HCT116 (cell line): ENCODE data around the gene NINJ1. TPM values are rescaled to one million over a fixed set of nuclear protein-coding genes. Genes with fewer than 3 reads are reported as not detected.

Experiments used
- ATAC-seq: fragments of 200-7000 bp; cut with Tn5 transposase; 2 replicates; pipeline ENCODE4 v1.9.1; 2020; ENCODE audit warnings: mild to moderate bottlenecking, moderate library complexity
- BruUV-seq: library from RNA; stranded (reverse); fragments of 400-500 nt; replicated peaks from 2 replicates; lab custom pipeline; 2021; lab: Mats Ljungman, UMichigan
- CTCF ChIA-PET: fragments of 300-600 bp; sonication (Branson Sonifier 250); formaldehyde crosslinking; loops from one replicate; lab custom pipeline; 2021; ENCODE audit warnings: antibody characterized with exemption; lab: Charles Lee
- POLR2A ChIA-PET: fragments of 300-600, 350-600 bp; sonication (Branson Sonifier 250); formaldehyde crosslinking; loops from one replicate; lab custom pipeline; 2021; ENCODE audit warnings: antibody characterized with exemption; lab: Charles Lee
- RAD21 ChIA-PET, 2 experiments: fragments of 300-600 bp; sonication (Branson Sonifier 250); formaldehyde crosslinking; loops; one replicate each; lab custom pipeline; 2023; ENCODE audit warnings: low total read pairs in 2 of 2; ENCODE audit not compliant: uncharacterized antibody in 2 of 2, unreplicated experiment in 2 of 2, low non-redundant PET in 1 of 2; lab: Charles Lee
- DNase-seq: peaks from one replicate; pipeline ENCODE4 v3.0.0-alpha.2; 2010; ENCODE audit warnings: low read depth, low spot score
- H2AFZ ChIP-seq: fragments of 200-600 bp; shearing (Covaris generic), sonication (generic); 2 replicates; pipeline ENCODE4 v1.6.1; 2017; ENCODE audit warnings: low read depth, mixed run types, mixed read lengths, antibody characterized with exemption, low read length; ENCODE audit not compliant: poor library complexity, severe bottlenecking
- H3K27ac ChIP-seq: 2 replicates; pipeline ENCODE4 v1.5.1; 2012; ENCODE audit warnings: low read depth, low read length
- H3K27me3 ChIP-seq: fragments of 200-600 bp; sonication (generic); 2 replicates; pipeline ENCODE4 v1.6.1; 2016; ENCODE audit warnings: mixed run types, low read length, mixed read lengths; ENCODE audit not compliant: insufficient read depth
- H3K36me3 ChIP-seq, 2 experiments: fragments of 200-500 bp in 1 of 2; fragments of 200-600 bp in 1 of 2; sonication (Bioruptor generic) in 1 of 2; sonication (generic) in 1 of 2; 2 replicates each; pipeline versions ENCODE4 v1.5.1 to v1.6.1; 2014 to 2016; ENCODE audit warnings: low read length in 2 of 2, inconsistent platforms in 1 of 2, mixed read lengths in 1 of 2, mixed run types in 1 of 2; ENCODE audit not compliant: insufficient read depth in 2 of 2, control insufficient read depth in 1 of 2
- H3K4me1 ChIP-seq, 2 experiments: fragments of 200-600 bp in 1 of 2; sonication (generic) in 1 of 2; 2 replicates each; pipeline versions ENCODE4 v1.5.1 to v1.6.1; 2012 to 2017; ENCODE audit warnings: low read length in 2 of 2, inconsistent platforms in 1 of 2, mild to moderate bottlenecking in 1 of 2, mixed read lengths in 1 of 2, mixed run types in 1 of 2, moderate library complexity in 1 of 2; ENCODE audit not compliant: insufficient read depth in 2 of 2, control insufficient read depth in 1 of 2
- H3K4me2 ChIP-seq: fragments of 200-600 bp; sonication (generic); 2 replicates; pipeline ENCODE4 v1.6.1; 2017; ENCODE audit warnings: mixed run types, low read length, mixed read lengths
- H3K4me3 ChIP-seq, 2 experiments: fragments of 200-600 bp in 1 of 2; sonication (generic) in 1 of 2; replicated peaks in 1 of 2; 2 replicates each; pipeline ENCODE4 v1.5.1; 2011 to 2016; ENCODE audit warnings: low read length in 2 of 2, control low read depth in 1 of 2, low read depth in 1 of 2, mild to moderate bottlenecking in 1 of 2, mixed read lengths in 1 of 2, mixed run types in 1 of 2
- H3K79me2 ChIP-seq: fragments of 200-600 bp; sonication (generic); 2 replicates; pipeline ENCODE4 v1.6.1; 2017; ENCODE audit warnings: mild to moderate bottlenecking, mixed run types, low read length, moderate library complexity, mixed read lengths; ENCODE audit not compliant: insufficient read depth
- H3K9ac ChIP-seq: fragments of 200-600 bp; sonication (generic); 2 replicates; pipeline ENCODE4 v1.6.1; 2016; ENCODE audit warnings: low read length, mixed read lengths
- H3K9me2 ChIP-seq: fragments of 200-600 bp; sonication (generic), shearing (Covaris generic); 2 replicates; pipeline ENCODE4 v1.6.1; 2017; ENCODE audit warnings: mixed run types, mild to moderate bottlenecking, moderate library complexity; ENCODE audit not compliant: insufficient read depth
- H3K9me3 ChIP-seq, 2 experiments: fragments of 200-500 bp in 1 of 2; fragments of 200-600 bp in 1 of 2; sonication (Bioruptor generic) in 1 of 2; sonication (generic) in 1 of 2; 2 replicates each; pipeline ENCODE4 v1.6.1; 2014 to 2017; ENCODE audit warnings: low read length in 2 of 2, mixed read lengths in 2 of 2, inconsistent platforms in 1 of 2, low read depth in 1 of 2, mild to moderate bottlenecking in 1 of 2, mixed run types in 1 of 2, moderate library complexity in 1 of 2; ENCODE audit not compliant: control insufficient read depth in 1 of 2, insufficient read depth in 1 of 2
- H4K20me1 ChIP-seq: fragments of 200-600 bp; sonication (generic), shearing (Covaris generic); 2 replicates; pipeline ENCODE4 v1.6.1; 2017; ENCODE audit warnings: mixed run types, mild to moderate bottlenecking, moderate library complexity; ENCODE audit not compliant: insufficient read depth
- CEBPB ChIP-seq: IDR thresholded peaks from 2 replicates; pipeline ENCODE4 v1.6.1; 2012; ENCODE audit warnings: low read depth
- CTCF ChIP-seq, 3 experiments: fragments of 200-600 bp in 1 of 3; sonication (generic) in 1 of 3; IDR thresholded peaks in 2 of 3; conservative IDR thresholded peaks in 1 of 3; 2 replicates each; pipeline ENCODE4 v1.5.1; 2012 to 2017; ENCODE audit warnings: low read depth in 2 of 3, low read length in 2 of 3, antibody characterized with exemption in 1 of 3, borderline replicate concordance in 1 of 3, control low read depth in 1 of 3, mild to moderate bottlenecking in 1 of 3, mixed read lengths in 1 of 3, mixed run types in 1 of 3, moderate library complexity in 1 of 3; ENCODE audit not compliant: insufficient read depth in 1 of 3
- JUND ChIP-seq: IDR thresholded peaks from 2 replicates; pipeline ENCODE4 v1.6.1; 2012
- SIN3A ChIP-seq: IDR thresholded peaks from 2 replicates; pipeline ENCODE4 v1.6.1; 2012; ENCODE audit warnings: low read depth
- TCF7L2 ChIP-seq: IDR thresholded peaks from 2 replicates; pipeline ENCODE4 v1.7.0; 2011; ENCODE audit warnings: borderline replicate concordance, inconsistent platforms; ENCODE audit not compliant: insufficient read depth, insufficient read length; ENCODE audit errors: extremely low read depth
- ZFX ChIP-seq: fragments of 450-650 bp; IDR thresholded peaks from 2 replicates; pipeline ENCODE4 v1.6.1; 2017
- intact Hi-C: fragments of 100-400 bp; cut with micrococcal nuclease; formaldehyde crosslinking; loops from 2 replicates; pipeline ENCODE4 v1.10.0; 2022
- total RNA-seq: library from RNA; stranded (reverse); gene quantifications from one replicate; pipeline ENCODE4 v1.2.1, GENCODE V29; 2021; ENCODE audit not compliant: unreplicated experiment

NINJ1 gene
- total RNA-seq, 1 experiment from 2014 or later: 34.4 TPM

- TF ChIP-seq CTCF (IDR thresholded peaks at IDR 0.05 in 2 of 3, conservative IDR thresholded peaks at IDR 0.05 in 1 of 3; ENCODE audit: borderline replicate concordance in 1 of 3, insufficient read depth in 1 of 3, low read depth in 2 of 3, low read length in 2 of 3) (no peak), JUND (no peak)
These were observed 53.6 kb downstream of the NINJ1 start (continued) for GRCh38 chr9:93080406-93080805.

GRCh38 chr9:93079371-93079770, 54.7 kb downstream of the NINJ1 start:
- Histone ChIP-seq H3K9me3 (no peaks in the 10 kb centered on the region), H4K20me1 (no peaks in the 10 kb centered on the region), H3K4me1 (no peaks in the 10 kb centered on the region), H2AFZ (no peak overlapping the region), H3K79me2 (no peaks in the 10 kb centered on the region), H3K36me3 (no peaks in the 10 kb centered on the region; a peak in 1 of 4 replicates), H3K9ac (no peak overlapping the region), H3K4me2 (no peak overlapping the region), H3K9me2 (no peaks in the 10 kb centered on the region), H3K27me3 (no peaks in the 10 kb centered on the region), H3K4me3 (no peak overlapping the region), H3K27ac (no peak overlapping the region)
- BruUV-seq: no TSS peak
- DNase-seq: no peak
- ChIA-PET RAD21 (no interaction called here), CTCF (no interaction called here), POLR2A (no interaction called here)
- intact Hi-C loops: no loop called here
- no peak for ATAC-seq
- TF ChIP-seq CTCF (IDR thresholded peaks at IDR 0.05 in 2 of 3, conservative IDR thresholded peaks at IDR 0.05 in 1 of 3; ENCODE audit: borderline replicate concordance in 1 of 3, insufficient read depth in 1 of 3, low read depth in 2 of 3, low read length in 2 of 3): no peak
- TF ChIP-seq ZFX: no peak
- TF ChIP-seq TCF7L2: no peak
- no peak for TF ChIP-seq SIN3A
- no peak for TF ChIP-seq CEBPB
